GM12878 (cell line): ENCODE measurements around the gene ATP5ME. TPM values are rescaled to one million over a fixed set of nuclear protein-coding genes. Genes with fewer than 3 reads are reported as not detected.

Experiments used
- ATF2 ChIP-seq: IDR thresholded peaks from 2 replicates; pipeline ENCODE4 v1.6.1; 2012; ENCODE audit warnings: low read length, inconsistent platforms
- CBX3 ChIP-seq: fragments of 200-600 bp; sonication (generic); IDR thresholded peaks from 2 replicates; pipeline ENCODE4 v1.6.1; 2016; ENCODE audit warnings: low read depth, borderline replicate concordance
- EED ChIP-seq: sonication (generic); IDR thresholded peaks from 2 replicates; pipeline ENCODE4 v1.6.1; 2016; ENCODE audit warnings: antibody characterized with exemption, low read depth
- ELK1 ChIP-seq: IDR thresholded peaks from 2 replicates; pipeline ENCODE4 v1.6.1; 2012; ENCODE audit warnings: low read depth, low read length, improper control_type of control experiment
- JUND ChIP-seq: IDR thresholded peaks from 2 replicates; pipeline ENCODE4 v1.6.1; 2012; ENCODE audit warnings: low read depth, mild to moderate bottlenecking, low read length, improper control_type of control experiment, moderate library complexity
- MTA3 ChIP-seq: IDR thresholded peaks from 2 replicates; pipeline ENCODE4 v1.6.1; 2012; ENCODE audit warnings: low read length, inconsistent platforms, borderline replicate concordance
- MXI1 ChIP-seq: fragments of 150-350 bp; IDR thresholded peaks from 2 replicates; pipeline ENCODE4 v1.6.1; 2011; ENCODE audit warnings: low read depth, mild to moderate bottlenecking, inconsistent platforms, low read length, improper control_type of control experiment
- NFXL1 ChIP-seq: fragments of 450-650 bp; IDR thresholded peaks from 2 replicates; pipeline ENCODE4 v1.6.1; 2017; ENCODE audit warnings: antibody characterized with exemption, mild to moderate bottlenecking, borderline replicate concordance
- NFYA ChIP-seq: IDR thresholded peaks from 2 replicates; pipeline ENCODE4 v1.6.1; 2011; ENCODE audit warnings: low read depth, mild to moderate bottlenecking, low read length, improper control_type of control experiment, borderline replicate concordance
- PAX5 ChIP-seq: IDR thresholded peaks from 2 replicates; pipeline ENCODE4 v1.6.1; 2011; ENCODE audit warnings: low read depth, low read length, borderline replicate concordance
- POLR2A ChIP-seq: IDR thresholded peaks from 2 replicates; pipeline ENCODE4 v1.6.1; 2011; ENCODE audit warnings: low read depth, mild to moderate bottlenecking, low read length
- POLR2AphosphoS5 ChIP-seq: IDR thresholded peaks from 2 replicates; pipeline ENCODE4 v1.6.1; 2011; ENCODE audit warnings: mild to moderate bottlenecking, low read length, inconsistent platforms
- ZNF687 ChIP-seq: fragments of 450-650 bp; IDR thresholded peaks from 2 replicates; pipeline ENCODE4 v1.6.1; 2017; ENCODE audit warnings: mild to moderate bottlenecking, moderate library complexity
- polyA plus RNA-seq, 11 experiments: library from polyadenylated mRNA; depleted of rRNA in 4 of 11; unstranded in 6 of 11; stranded (reverse) in 5 of 11; fragments of >200 nt; fragmentation: Nextera tagmentation in 4 of 11; fragmentation: Illumina TruSeq in 1 of 11; extraction: Ambion mirVana in 4 of 11; extraction: Trizol in 1 of 11; gene quantifications; 1 replicate in 1 of 11; 2 replicates in 10 of 11; pipeline versions ENCODE4 v1.2.1 to v1.2.3, GENCODE V29; 2011 to 2016; ENCODE audit warnings: inconsistent platforms in 2 of 11, missing spikeins in 2 of 11, low read depth in 1 of 11
- total RNA-seq, 4 experiments: library from RNA; depleted of rRNA in 3 of 4; stranded (reverse); fragments of >200 nt in 3 of 4; fragmentation: Illumina TruSeq in 1 of 4; extraction: Trizol in 1 of 4; gene quantifications; 2 replicates each; pipeline versions ENCODE4 v1.2.1 to v1.2.3, GENCODE V29; 2013 to 2021
- TF ChIP-seq, protein P1 (sequence below): fragments of 450-650 bp; IDR thresholded peaks from 2 replicates; pipeline ENCODE4 v1.6.1; 2017; ENCODE audit warnings: mild to moderate bottlenecking, moderate library complexity
- TF ChIP-seq, protein P2 (sequence below): fragments of 450-650 bp; formaldehyde crosslinking; IDR thresholded peaks from 2 replicates; pipeline ENCODE4 v1.4.0; 2022; ENCODE audit warnings: mild to moderate bottlenecking, moderate library complexity

The ATP5ME gene
- total and polyA plus RNA-seq, 10 of the 15 experiments (the other 5 are each of a cell fraction or from before 2014, with no cell fraction given), result 279 to 2,374 (median 509) TPM

DNA sequence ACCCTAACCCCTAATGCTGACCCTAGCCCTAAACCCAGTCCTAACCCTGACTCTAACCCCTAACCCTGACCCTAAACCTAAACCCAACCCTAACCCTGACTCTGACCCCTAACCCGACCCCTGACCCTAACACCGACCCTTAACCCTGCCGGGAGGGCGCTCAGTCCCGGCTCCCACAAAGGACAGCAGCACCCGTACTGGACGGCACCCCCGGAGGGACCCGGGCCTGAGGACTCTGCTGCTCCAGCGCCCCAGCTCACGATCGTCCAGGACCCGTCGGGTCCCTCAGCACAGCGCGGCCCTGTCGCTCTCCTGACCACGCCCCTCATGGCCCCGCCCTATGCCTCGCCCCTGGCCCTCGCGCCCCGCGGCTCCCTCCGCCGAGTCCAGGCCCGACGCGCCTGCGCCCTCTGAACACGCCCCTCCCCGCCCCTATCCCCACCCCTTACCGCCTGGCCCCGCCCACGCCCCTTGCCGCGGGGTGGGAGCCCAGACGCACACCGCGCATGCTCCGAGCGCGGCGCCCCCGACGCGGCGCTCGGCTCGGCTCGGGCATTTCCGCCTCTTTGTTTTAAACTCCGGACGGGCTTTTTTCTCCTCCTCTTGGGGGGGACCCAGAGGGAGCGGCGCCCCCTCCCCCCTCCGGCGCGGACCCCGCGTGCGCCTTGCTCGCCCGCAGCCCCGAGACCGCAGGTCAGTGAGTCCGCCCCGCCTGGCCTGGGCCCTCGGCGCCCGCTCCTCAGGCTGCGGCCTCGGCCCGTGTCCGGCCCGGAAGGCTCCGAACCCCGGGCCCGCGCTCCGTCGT lies 31.4 kb upstream of the ATP5ME start, which contains the start of gene PCGF3 (continued):
- TF ChIP-seq ZNF687 (no peak), NFXL1 (no peak), POLR2A (peak; percentile 46), CBX3 (no peak), JUND (no peak), MTA3 (no peak), NFYA (no peak), EED (no peak), PAX5 (no peak), ELK1 (no peak), MXI1 (no peak), POLR2AphosphoS5 (no peak), ATF2 (no peak)
- TF ChIP-seq, protein P1, sequence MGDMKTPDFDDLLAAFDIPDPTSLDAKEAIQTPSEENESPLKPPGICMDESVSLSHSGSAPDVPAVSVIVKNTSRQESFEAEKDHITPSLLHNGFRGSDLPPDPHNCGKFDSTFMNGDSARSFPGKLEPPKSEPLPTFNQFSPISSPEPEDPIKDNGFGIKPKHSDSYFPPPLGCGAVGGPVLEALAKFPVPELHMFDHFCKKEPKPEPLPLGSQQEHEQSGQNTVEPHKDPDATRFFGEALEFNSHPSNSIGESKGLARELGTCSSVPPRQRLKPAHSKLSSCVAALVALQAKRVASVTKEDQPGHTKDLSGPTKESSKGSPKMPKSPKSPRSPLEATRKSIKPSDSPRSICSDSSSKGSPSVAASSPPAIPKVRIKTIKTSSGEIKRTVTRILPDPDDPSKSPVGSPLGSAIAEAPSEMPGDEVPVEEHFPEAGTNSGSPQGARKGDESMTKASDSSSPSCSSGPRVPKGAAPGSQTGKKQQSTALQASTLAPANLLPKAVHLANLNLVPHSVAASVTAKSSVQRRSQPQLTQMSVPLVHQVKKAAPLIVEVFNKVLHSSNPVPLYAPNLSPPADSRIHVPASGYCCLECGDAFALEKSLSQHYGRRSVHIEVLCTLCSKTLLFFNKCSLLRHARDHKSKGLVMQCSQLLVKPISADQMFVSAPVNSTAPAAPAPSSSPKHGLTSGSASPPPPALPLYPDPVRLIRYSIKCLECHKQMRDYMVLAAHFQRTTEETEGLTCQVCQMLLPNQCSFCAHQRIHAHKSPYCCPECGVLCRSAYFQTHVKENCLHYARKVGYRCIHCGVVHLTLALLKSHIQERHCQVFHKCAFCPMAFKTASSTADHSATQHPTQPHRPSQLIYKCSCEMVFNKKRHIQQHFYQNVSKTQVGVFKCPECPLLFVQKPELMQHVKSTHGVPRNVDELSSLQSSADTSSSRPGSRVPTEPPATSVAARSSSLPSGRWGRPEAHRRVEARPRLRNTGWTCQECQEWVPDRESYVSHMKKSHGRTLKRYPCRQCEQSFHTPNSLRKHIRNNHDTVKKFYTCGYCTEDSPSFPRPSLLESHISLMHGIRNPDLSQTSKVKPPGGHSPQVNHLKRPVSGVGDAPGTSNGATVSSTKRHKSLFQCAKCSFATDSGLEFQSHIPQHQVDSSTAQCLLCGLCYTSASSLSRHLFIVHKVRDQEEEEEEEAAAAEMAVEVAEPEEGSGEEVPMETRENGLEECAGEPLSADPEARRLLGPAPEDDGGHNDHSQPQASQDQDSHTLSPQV, result no peak
- TF ChIP-seq, protein P2, sequence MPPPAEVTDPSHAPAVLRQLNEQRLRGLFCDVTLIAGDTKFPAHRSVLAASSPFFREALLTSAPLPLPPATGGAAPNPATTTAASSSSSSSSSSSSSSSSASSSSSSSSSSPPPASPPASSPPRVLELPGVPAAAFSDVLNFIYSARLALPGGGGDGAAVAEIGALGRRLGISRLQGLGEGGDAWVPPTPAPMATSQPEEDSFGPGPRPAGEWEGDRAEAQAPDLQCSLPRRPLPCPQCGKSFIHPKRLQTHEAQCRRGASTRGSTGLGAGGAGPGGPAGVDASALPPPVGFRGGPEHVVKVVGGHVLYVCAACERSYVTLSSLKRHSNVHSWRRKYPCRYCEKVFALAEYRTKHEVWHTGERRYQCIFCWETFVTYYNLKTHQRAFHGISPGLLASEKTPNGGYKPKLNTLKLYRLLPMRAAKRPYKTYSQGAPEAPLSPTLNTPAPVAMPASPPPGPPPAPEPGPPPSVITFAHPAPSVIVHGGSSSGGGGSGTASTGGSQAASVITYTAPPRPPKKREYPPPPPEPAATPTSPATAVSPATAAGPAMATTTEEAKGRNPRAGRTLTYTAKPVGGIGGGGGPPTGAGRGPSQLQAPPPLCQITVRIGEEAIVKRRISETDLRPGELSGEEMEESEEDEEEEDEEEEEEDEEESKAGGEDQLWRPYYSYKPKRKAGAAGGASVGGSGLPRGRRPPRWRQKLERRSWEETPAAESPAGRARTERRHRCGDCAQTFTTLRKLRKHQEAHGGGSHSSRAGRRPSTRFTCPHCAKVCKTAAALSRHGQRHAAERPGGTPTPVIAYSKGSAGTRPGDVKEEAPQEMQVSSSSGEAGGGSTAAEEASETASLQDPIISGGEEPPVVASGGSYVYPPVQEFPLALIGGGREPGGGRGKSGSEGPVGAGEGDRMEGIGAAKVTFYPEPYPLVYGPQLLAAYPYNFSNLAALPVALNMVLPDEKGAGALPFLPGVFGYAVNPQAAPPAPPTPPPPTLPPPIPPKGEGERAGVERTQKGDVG (CRISPR knock-in tag), result no peak
